Stimulated activated CD4-positive, alpha-beta T cell treated with anti-CD3 and anti-CD28 coated beads, Interleukin-2, amount 100 ng/mL, for 48 hours (primary cell): Measurements from ENCODE around the gene FBXW5.

ENCODE experiments used
- DNase-seq, 2 donors: peaks; one replicate each; pipeline ENCODE4 v3.0.0-alpha.2; 2020

FBXW5 gene

DNA sequence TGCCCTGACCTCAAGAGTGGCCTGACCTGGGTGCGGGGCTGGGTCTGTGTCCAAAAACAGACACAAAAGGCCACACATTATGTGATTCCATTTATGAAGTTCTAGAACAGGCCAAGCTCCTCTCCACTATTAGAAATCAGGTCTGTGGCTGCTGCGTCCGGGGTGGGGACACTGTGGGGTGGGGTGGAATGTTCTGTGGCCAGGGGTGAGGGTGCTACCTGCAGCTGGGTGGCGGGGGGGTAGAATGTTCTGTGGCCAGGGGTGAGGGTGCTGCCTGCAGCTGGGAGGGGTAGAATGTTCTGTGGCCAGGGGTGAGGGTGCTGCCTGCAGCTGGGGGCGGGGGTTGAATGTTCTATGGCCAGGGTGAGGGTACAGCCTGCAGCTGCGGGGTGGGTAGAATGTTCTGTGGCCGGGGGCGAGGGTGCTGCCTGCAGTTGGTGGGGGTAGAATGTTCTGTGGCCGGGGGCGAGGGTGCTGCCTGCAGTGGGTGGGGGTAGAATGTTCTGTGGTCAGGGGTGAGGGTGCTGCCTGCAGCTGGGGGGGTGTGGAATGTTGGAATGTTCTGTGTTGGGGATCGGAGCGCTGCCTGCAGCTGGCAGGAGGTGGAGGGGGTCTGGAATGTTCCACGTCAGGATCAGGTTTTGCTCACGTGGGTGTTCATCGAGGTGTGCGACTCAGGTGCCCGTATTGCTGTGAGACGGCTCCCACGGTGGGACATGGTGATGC is 15.8 kb upstream of the FBXW5 start:
- DNase-seq, result no peak

DNA sequence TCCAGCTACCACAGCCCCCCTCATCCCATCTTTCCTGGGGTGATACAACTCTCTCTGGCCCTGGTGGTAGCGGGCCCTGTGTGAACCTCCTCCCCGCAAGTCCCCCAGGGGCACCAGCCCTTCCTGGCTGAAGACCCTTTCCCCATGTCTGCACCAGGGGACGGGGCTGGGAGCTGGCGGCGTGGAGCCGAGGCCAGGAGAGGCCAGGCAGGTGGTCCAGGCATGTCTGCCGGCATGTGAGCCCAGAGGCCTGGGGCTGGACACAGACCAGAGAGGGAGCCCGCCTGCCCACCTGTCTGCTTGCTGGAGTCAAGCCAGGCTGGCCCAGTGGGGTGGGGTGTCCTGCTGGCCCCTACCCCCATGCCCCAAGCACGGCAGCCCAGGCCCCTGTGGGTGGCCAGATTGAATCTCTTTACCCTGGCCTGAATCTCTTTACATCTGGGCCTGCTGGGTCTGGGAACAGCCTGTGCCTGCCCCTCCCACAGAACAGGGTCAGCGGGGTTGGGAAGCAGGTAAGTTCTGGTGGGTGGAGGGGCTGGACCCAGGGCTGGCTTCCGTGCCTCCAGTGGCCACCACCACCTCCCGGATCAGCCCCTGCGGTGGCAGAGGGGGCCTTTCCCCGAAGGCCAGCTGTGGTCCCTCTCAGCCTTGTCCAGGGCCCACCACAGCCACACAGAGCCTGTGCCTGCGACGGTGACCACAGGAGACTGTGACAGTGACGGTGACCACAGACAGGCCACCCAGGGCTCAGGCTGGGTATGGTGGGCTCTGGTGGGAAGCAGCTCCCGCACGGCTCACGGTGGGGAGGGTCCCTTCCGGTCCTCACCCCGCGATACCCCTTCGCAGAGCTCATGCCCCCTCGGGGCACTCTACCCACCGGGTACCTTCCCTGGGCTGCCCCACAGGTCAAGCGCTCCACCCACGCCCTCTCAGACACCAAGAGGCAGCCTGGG is 14.6 kb upstream of the FBXW5 start:
- DNase-seq, result no peak

DNA sequence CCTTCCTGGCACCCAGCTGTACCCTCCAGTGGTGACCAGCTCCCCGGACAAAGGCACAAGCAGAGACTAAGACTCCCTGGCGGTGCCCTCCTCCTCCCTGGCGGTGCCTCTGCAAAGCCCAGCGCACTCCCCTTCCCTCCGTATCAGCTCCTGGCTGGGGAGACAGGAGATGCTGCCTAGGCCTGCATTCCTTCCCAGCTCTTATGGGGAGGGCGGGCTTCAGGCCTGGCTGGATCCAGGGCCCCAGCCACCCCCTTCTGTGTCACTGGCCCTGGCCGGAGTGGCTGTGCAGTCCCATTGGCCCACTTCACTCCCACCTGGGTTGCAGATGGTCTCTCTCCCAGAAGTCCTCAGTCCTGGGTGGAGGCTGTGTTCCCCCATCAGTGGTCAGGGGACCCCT is 13.9 kb upstream of the FBXW5 start:
- DNase-seq, result no peak

DNA sequence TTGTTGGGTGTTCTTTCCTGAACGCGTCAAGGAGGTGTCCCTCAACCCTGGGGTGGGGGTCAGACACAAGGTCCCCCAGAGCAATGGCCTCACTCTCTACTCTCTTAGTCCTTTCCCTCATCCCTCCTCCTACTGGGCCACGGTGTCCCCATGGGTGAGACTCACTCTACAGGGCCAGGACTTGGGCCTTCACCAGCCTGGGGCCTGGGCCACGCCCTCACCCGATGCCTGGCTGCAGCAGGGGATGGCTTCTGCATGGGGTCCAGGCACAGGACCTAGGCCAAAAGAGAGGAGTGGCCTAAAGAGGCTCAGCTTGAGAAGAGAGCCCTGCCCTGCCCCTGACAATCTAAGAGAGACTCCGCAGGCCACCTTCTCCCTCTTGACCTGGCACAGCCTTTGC is 13.4 kb upstream of the FBXW5 start:
- no peak for DNase-seq

DNA sequence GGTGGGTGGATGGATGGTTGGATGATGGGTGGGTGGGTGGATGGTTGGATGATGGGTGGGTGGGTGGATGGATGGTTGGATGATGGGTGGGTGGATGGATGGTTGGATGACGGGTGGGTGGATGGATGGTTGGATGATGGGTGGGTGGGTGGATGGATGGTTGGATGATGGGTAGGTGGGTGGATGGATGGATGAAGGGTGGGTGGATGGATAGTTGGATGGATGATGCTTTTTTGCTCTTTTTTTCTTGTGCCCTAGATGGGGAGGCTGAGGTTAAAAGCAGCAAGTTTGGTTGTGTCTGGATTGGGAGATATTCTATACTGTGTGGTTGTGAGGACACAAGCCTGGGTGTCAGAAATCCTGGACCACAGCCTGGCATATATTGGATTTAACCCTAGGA is 12.9 kb upstream of the FBXW5 start:
- no peak for DNase-seq

DNA sequence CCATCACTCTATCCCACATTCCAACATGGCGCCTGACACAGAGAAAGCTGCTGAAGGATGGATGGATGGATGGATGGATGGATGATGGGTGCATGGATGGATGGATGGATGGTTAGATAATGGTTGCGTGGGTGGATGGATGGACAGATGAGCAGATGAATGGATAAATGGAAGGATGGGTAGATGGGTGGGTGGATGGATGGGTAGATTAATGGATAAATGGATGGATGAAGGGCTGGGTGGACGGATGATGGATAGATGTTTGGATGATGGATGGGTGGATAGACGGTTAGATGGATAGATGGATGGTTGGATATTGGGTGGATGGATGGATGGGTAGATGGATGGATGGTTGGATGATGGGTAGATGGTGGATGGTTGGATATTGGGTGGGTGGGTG is 12.1 kb upstream of the FBXW5 start:
- DNase-seq, result no peak

DNA sequence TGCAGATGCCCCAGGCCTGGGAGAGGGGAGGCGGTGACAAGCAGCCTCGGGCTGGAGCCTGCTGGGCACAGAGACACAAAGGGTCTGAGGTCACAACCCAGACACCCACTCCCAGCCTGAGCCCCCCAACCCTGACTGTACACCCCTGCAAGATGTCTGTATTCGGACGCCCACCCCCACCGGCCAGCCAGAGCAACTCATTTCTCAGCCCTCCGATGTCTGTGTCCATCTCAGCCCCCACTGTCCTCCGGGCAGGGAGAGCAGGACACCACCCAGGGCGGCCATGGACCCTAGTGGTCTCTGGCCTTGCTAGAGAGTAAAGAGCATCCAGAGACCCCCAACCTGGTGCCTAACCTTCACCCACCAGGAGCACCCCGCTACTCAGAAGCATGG is 11.4 kb upstream of the FBXW5 start:
- DNase-seq, result no peak

DNA sequence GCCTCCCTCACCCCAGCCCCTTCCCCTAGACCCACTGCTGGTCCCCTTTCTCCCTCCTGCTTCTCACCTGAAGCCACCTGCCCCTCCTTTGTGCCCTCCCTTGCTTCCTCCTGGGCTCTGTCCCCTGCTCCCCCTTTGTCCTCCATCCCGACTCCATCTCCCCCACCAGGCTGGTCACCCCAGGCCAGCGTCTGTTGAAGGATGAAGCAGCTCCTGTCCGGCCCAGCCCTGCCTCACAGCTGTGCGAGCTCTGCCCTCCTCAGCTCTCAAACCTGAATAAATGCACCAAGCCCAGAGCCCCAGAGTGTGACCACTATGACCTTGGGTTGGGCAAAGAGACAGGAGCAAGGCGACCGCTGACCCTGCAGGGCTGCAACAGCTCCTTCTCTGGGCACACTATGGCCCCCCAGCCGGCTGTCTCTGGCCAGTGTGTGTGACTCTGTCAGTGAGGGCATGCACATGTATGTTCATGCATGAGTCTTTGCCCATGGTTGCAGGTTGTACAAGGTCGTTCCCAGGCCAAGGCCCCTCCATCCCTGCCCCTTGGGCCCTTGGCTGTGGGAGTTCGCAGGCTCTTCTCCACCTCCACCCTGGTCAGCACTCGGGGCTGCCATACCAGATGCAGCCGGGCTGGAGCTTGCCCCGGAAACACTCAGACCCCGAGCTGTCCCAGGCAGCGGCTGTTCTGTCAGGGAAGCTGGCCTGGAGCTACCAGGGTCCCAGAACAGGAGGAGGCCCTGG is 10.8 kb upstream of the FBXW5 start:
- no peak for DNase-seq

DNA sequence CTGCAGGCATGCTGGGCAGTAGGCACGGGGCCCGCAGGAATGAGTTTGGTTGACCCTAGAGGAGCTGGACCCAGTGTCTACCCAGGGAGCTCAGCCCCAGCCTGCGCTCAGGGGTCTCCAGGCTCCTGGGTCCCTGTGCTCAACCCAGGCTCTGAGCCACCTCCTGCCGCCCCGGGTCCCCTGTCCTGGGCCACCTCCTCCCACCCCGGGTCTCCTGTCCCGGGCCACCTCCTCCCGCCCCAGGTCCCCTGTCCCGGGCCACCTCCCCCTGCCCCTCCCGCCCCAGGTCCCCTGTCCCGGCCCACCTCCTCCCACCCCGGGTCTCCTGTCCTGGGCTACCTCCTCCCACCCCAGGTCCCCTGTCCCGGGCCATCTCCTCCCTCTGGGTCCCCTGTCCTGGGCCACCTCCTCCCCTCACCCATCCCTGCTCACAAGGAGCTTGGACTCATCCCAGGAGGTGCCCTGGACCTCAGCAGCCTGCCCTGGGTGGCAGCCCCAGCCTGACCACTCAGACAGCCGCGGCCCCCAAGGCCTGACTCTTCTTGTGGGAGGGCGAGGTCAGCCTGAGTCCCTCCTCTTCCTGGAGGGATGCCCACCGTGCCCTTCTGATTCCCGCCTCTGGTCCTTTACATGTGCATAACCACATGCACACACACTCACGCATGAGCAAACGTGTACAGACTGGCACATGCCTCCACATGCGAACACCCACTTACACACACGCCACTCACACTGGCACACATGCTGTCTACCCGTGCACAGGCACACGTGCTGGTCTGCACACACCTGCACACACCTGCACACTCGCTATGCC is 9.9 kb upstream of the FBXW5 start:
- DNase-seq, result no peak

DNA sequence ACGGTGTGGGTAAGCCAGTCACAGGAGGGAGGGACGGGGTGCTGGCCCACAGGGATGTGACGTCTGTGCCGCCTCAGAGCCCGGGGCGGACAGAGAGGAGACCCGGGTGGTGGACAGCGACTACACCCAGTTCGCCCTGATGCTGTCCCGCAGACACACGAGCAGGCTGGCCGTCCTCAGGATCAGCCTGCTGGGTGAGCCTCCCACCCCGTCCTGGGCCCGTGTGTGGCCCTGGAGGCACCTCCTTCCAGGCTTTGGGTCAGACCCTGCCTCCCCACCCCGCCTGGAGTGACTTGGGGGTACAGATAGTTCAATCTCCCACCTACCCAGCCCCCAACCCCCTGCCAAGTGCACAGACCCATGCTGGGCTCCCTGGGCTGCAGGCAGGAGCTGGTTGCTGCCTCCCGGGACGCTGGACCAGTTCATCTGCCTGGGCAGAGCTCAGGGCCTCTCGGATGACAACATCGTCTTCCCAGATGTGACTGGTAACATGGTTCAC is 9.3 kb upstream of the FBXW5 start:
- no peak for DNase-seq

DNA sequence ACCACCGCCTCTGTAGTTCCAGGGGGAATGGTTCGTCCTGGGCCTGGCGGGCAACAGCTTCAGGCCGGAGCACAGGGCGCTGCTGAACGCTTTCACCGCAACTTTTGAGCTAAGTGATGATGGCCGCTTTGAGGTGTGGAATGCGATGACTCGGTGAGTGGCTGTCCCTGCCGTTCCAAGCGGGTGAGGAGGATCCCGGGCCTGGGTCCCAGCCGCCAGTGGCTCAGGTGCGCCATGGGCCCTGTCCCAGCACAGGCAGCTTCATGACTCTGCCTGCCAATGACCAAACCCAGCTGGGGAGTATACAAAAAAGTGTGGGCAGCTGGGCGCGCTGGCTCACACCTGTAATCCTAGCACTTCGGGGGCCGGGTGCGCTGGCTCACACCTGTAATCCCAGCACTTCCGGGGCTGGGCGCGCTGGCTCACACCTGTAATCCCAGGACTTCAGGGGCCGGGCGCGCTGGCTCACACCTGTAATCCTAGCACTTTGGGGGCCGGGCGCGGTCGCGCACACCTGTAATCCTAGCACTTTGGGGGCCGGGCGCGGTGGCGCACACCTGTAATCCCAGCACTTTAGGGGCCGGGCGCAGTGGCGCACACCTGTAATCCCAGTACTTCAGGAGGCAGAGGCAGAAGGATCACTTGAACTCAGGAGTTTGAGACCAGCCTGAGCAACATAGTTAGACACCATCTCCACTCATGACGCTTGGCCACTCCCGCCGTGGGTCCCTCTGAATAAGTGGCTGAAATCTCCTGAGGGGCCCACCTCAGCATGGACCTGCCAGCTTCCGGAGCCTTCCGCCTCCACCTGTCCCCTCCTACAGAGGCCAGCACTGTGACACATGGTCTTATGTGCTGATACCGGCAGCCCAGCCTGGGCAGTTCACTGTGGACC is 8.6 kb upstream of the FBXW5 start:
- DNase-seq, result no peak

DNA sequence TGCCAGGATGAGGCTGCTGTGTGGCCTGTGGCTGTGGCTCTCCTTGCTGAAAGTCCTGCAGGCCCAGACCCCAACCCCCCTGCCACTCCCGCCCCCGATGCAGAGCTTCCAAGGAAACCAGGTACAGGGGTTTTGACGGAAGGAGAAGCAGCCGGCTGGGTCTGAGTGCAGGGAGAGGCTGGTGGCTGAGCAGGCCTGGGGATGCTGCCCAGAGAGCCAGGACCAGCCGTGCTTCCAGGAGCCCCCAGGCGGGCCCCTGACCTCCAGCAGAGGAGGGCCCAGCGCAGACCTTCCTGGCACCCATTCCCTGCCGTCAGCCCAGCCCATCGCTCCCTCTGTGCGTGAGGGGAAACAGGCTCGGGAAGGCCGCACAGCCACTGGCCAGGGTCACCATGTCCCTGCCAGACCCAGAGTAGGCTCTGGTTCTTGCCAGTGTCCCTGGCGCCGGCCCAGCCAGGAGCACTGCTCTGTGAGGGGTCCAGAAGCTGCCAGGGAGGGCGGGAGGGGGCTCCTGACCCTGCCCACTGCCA is 7.8 kb upstream of the FBXW5 start:
- no peak for DNase-seq

DNA sequence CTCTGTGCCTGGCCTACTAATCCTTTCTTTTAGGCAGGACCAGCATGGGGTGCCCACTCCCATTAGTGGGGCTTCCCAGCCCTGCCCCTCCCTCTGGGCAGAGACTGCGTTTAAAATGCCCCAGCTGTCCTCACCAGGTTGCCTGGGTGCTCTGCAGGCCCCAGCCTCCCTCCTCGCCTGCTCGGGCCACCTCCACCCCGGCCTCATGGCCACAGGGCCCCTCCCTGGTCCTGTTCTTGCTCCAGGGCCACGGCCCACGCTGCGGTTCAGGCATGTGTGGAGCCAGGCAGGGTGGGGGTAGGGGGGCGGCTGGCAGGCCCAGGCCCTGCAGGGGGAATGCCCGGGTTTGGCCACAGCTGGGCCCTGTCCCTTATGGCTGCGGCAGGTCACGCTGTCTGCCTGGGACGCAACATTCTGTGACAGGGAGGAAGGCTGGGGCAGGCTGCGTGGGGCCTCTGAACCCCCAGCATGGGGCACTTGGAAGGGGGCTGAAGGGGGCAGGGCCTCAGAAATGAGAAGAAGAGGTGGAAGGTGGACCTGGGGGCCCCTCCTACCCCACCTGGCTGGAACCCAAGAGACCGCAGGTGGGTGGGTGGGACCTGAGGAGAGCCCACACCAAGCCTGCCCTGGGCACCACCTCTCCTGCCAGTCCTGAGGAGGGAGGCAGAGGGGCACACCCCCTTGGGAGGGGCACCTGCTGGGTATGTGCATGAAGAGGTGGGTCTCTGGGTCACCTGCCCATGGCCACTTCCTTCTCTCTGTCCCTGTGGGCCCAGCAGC is 7.2 kb upstream of the FBXW5 start, which contains the start of gene LCN12:
Gene LCN12 (plus strand): TSS at position 733 of the 780 bp plus-strand sequence. CDS start 55 bp downstream, outside the sequence.
- DNase-seq, result no peak

DNA sequence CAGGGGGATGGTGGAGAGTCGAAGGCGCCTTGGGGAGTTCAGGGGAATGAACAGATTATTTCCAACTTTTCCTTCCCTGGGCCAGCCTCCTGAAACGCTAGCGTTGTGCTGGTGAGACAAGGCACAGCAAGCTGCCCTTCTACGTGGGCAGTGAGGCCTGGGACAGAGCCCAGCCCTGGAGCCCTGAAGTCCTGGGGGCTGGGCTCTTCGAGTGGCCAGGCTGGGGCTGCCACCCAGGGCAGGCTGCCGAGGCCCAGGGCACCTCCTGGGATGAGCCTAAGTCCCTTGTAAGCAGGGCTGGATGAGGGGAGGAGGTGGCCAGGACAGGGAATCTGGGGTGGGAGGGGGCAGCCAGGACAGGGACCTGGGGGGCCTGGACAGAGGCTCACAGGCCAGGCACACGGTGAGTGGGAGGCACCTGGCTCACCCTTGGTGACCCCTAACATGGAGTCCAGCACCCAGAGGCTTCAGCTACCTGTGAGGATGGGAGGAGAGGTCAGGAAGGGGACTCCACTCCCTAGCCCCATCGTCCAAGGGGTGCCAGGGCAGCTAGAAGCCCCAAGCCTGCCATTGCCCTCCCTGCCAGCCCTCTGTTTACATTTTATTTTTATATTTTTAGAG is 6.2 kb upstream of the FBXW5 start:
- DNase-seq, result no peak

DNA sequence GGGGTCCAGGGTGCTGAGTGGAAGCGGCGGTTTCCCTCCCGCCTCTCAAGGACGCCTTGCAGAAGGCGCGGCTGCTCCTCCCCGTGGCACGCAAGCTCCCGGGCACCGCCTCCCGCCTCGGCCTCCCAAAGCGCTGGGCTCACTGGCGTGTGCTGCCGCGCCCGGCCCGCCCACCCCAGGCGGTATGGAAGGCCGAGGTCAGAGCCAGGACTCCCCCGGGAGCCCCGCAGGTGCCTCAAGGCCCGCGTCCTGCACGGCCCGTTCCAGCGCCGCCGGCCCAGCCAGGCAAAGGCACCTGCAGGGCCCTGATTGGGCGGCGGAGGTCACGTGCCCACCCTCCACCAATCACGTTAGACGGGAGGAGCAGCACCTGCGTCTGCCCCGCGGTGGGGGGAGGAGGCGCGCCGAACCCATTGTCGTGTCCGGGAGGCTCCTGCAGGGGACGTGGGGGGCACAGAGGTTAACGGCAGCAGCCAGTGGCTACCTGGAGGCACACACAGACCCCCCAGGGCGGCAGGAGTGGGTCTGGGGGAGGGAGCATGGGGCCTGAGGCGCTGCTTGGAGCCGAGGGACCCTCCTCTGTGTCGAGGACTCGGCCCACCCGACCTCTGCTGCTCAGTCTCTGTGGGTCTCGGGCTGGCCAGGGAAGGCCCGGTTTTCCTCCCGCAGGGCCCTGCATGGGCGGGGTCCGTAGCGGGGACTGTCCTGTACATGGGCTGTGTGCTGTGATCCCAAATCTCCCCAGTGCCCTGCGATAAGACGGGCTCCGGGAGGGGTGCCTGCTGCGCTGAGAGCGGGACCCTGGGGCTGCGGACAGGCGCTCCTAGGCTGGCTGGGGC is 5.5 kb upstream of the FBXW5 start:
- peak; percentile 93 to 96 for DNase-seq

DNA sequence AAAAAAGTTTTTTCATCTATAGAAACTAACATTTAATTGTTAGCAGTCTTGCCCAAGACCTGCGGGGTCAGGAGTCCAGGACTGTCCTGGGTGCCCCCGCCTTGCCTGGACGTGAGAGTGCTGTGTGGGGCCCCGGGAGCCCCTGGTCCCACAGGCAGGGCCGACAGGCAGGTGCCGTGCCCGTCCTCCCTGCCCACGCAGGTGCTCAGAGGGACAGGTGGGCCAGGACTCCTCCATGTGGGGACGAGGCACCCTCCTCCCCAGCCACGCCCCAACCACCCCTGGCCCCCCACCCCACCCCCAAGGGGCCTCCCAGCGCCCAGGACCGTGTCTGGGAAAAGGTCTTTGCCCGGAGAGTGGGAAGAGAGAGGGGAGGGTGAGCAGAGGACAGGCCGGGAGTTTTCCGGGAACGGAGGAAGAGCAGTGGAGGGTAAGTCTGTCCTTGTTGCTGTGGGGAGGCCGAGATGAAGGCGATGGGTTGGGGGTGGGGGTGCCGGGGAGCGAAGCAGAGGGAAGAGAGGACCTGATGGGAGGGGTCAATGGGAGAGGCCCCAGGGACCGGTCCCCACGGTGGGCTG is 4.8 kb upstream of the FBXW5 start:
- peak in 1 of 2 donors; percentile 13 for DNase-seq

DNA sequence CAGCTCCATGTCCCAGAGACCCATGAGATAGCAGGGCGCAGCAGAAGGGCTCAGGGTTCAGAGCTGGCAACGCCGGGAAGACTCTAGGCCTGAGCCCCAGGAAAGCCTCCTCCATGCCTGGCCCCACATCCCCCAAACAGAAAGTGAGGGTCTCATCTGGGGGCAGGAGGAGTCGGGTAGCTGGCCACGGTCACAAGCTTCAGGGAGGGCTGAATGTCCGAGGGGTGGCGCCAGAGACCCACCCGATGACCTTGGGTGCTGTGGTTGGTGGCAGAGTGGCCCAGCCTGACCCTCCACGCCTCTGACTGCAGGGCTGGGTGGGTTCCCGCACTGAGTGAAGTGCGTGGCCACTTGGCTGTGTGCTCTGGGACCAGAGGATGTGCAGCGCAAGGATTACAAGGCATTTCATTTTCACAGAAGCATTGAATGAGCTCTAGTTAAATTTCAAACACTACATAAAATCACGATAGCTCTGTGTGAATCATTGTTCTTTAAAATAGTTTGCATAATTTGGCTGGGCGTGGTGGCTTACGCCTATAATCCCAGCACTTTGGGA is 3.5 kb upstream of the FBXW5 start:
- DNase-seq, result no peak
